ENCODE results near the gene GPC3.
"Not testable (repeated sequence)": the region's sequence is repeated elsewhere in the genome, so short reads cannot be mapped to it uniquely, and the experiment has no call there.

The GPC3 gene

DNA sequence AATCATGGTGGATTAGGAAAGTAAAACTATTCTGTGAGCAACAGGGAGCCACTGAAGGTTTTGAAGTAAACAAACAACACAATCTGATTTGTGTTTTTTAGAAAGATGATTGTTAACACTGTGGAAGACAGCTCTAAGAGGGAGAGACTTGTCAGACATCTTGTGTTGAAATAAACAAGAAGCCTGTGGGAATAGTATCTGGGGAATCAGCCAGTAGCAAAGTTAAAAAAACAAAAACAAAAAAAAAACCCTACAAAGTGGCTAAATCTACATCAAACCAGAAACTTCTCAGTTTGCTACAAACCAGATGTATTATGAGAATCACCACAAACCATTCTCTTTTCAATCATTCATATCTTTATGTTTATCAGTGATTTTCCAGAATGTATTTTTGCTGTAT lies 444.4 kb downstream of the GPC3 start:
- no peak for DNase-seq

DNA sequence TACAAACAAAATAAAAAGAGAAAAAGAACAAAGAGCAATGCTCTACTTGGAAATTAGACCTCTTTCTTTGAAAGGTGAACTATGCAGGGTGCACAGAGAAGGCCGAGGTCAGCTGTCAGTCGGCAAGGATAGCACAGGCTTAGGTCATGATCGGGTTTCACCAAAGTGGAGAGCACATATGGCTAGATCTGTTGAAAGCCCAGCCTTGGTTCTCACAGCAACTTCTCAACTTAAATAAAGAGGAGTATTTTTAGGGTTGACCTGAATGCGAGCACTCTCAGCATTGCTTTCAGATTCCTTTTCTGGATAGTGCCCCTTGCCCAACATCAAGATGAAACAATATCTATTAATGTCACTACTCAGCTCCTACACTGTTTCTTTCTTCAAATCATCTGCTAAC lies 447.2 kb downstream of the GPC3 start:
- no peak for DNase-seq

DNA sequence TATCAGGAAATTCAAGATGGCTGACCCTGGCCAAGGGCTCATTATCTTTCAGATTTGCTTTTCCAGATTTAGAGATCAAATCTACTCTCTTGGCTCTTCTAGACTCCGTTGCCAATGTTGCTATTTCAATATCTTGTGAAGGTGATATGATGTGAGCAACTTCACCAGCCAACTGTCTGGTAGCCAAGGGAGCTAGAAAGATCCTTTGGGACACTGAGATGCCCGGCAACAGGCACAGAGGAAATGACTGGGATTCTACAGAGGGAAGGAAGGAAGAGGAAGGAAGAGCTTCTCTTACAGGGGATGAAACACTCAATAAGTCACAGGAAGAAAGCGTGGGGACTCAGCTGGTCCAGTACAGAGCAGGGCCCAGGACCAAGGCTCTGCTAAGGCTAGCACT lies 448.3 kb downstream of the GPC3 start:
- no peak for DNase-seq

GRCh38 chrX:133535066-133535465 lies 450.3 kb downstream of the GPC3 start:
- DNase-seq: no peak

DNA sequence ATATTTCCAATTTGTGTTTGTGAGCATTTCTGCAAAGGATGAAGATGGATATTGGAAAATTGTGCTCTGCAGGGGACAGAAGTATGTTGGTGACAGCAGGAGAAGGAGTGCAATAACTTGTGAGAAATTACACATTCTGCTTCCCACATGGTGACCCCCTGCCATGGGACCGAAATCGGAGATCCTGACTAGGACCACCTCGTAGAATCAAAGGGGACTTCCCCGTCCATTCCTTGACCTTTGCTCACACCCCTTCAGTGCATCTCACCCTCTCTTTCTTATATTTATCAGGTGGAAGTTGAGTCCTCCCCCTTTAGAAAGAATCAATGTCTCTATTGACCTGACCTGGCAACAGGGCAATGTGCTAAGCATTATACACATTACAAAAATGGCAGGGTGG lies 451.2 kb downstream of the GPC3 start:
- no peak for DNase-seq

DNA sequence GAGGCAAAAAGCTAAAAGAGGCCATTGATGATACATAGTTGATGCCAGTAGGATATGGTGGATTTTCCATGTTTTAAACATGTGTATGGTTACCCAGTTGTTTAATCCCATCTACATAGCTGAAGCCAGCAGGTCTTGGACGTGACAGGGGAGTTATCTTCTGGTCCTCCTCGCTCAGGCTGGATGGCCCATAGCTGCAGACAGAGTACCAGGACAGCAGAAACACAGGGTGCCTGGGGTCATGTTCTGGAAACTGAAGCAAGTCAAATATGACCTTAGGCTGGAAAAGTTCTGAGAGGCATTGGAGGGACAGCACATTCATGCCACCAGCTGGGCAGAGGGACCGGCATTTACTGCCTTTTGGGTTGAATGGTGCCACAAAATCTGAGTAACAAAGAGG lies 452.1 kb downstream of the GPC3 start:
- no peak for DNase-seq

DNA sequence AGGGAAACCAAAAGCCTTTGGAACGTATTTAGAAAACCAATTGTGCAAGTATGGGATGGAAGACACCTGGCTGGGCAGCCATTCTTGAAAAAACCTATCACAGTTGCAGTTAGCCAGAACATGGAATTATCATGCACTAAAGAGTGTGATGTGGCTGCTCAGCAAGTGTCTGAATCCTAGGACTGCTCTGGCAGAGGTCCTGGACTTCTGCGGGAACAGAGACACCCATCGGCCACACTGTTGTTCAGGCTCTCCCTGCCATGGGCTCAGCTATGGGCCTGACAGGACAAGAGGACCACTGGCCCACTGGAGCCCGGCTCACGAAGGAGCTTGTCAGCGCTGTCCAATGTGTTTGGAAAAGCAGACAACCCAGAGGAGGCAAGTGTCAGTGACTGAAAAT lies 454.4 kb downstream of the GPC3 start:
- no peak for DNase-seq

DNA sequence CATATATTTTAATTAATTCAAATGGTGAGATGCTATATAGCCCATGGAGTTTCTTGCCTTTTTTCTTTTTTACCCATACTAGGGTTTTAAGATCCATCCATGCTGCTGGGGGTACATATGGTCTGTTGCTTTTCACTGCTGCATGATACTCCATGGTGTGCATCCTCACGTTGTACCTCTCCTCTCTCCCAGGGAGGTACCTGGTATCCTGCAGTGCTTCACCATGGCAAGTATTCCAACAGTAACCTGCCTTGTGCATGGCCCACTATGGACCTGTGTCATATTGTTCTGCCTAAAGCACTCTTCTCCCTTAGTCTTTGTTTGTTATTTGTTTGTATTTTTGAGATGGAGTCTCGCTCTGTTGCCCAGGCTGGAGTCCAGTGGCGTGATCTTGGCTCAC lies 455.8 kb downstream of the GPC3 start:
- DNase-seq: no peak

DNA sequence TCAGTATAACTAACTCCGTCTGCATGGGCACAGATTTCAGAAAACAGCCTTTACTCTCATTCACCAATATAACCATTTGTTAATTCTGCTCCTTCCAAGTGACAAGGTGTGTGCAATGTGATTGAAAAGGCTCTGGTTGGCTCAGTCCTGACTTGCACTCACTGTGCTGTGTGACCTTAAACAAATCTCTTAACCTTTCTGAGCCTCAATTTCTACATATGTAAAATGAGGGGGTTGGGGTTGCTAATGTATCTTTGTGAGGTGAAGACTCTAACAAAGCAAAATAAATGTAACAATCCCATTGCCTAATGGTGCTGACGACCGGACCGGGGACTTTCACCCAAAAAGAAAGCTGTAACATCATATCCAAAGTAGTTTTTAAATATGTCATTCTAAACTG lies 457.6 kb downstream of the GPC3 start:
- DNase-seq: no peak

- DNase-seq: no peak
These were observed 458.0 kb downstream of the GPC3 start for GRCh38 chrX:133527415-133527814.

DNA sequence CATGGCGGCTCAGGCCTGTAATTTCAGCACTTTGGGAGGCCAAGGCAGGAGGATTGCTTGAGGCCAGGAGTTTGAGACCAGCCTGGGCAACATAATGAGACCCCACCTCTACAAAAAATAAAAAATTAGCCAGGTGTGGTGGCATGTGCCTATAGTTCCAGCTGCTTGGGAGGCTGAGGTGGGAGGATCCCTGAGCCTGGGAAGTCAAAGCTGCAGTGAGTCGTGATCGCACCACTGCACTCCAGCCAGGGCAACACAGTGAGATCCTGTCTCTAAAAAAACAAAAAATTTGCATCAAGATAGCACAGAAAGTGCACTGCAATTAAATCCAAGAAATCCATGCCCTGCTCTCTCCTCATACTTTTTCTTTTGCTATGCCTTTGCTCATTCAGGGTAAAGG lies 458.6 kb downstream of the GPC3 start:
- not testable (repeated sequence) for DNase-seq

DNA sequence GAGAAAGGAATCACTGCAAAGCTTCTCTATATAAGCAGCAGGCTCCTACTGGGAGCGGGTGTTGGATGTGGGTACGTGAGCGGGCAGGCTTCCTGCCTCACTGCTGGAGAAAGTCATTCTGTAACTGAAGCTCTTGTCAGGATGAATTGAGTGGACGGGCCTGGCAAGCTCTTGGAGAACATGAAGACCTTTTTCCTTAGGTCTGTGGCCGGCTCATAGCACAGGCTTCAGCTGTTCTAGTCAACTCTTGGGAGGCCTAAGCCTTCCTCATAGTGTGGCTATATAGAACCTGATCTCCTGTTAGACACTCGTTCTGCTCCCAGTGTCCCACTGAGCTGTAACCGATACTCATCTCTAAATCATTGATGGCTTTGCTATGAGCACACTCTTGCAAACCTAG lies 461.9 kb downstream of the GPC3 start:
- DNase-seq: no peak

DNA sequence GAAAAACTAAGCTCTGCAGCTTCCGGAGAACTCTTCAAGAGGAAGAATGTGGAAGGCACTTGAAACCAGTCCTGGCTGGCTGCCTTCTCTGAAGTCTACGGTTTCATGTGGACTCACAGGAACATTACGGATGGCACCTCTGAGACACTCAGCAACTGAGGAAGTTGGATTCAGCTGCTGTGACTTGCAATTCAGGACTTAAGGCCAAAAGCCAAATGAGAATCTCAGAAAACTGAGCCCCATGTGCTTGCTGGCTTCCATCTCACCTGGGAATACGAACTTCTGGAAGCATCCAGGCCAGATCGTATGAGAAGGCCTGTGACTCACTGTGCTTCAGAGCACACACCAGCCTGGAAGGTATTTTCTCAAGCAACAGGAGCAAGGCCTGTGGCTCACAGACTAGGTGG lies 462.3 kb downstream of the GPC3 start:
- no peak for DNase-seq

DNA sequence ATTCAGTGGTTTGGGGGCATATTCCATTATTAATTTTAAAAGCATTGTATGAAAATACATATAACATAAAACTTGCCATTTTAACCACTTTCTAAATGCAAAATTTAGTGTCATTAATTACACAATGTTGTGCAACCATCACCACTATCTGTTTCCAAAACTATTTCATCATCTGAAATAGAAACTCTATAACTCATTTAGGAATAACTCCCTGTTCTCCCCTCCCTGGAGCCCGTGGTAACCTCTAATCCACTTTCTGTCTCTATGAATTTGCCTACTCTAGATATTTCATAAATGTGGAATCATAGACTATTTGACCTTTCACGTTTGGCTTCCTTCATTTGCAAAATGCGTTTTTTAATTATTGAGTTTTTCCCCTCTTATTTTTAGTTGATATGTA lies 468.7 kb downstream of the GPC3 start:
- no peak for DNase-seq

GRCh38 chrX:133514486-133514885 lies 470.9 kb downstream of the GPC3 start:
- DNase-seq: no peak

DNA sequence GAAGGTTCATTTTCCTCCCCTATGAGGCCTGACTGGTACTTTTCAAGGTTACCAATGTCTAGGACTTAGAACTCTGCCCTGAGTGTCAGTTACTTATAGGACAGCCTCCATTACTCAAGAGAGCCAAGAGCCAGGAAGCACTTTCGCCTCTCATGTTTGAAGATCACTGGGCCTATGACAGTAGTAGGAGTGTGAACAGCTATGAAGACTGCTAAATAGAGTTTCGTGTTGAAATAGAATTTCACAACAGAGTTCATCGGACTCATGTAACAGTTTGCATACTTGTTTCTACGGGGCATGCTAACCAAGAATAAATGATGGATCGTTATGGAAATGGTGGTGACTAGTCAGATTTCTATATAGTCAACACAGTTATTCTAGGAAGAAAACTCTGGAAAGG lies 472.3 kb downstream of the GPC3 start:
- DNase-seq: no peak

- no peak for DNase-seq
These were observed 474.4 kb downstream of the GPC3 start for GRCh38 chrX:133511041-133511440.

GRCh38 chrX:133497356-133497755 lies 488.0 kb downstream of the GPC3 start:
- no peak for DNase-seq

GRCh38 chrX:133495464-133496391 lies 489.7 kb downstream of the GPC3 start:
- DNase-seq: no peak

GRCh38 chrX:133493366-133493765 lies 492.0 kb downstream of the GPC3 start:
- DNase-seq: no peak

DNA sequence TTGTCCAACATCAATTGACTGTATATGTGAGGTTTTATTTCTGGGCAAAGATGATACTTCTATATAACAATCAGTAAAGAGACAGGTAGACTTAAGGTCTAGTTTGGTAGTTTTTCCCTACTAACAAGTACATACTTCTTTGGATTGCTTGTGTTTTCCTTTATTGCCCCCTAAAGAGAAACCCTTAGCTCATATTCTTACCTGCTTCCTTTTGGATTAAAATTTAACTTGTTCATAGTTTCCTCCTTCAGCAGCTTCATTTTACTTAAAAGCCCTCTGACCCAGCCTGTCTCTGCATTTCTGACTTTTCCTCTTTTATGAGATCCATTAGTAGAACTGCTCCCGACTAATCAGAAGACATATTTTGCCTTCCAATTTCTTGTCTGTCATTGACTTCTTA lies 494.4 kb downstream of the GPC3 start:
- DNase-seq: no peak

Measured in activated CD4-positive, alpha-beta T cell treated with anti-CD3 and anti-CD28 coated beads, Interleukin-2, amount 50 U/mL, for 48 hours (primary cell).